OCI-LY7 (cell line): ENCODE data around the gene ELL.

Source experiments
- CTCF ChIP-seq: fragments of 200-600 bp; sonication (generic); conservative IDR thresholded peaks from 2 replicates; pipeline ENCODE4 v1.5.1; 2014; ENCODE audit warnings: mild to moderate bottlenecking, antibody characterized with exemption, low read length, moderate library complexity, mixed read lengths
- EZH2phosphoT487 ChIP-seq: fragments of 200-600 bp; sonication (generic); IDR thresholded peaks from 2 replicates; pipeline ENCODE4 v1.6.1; 2018; ENCODE audit warnings: low read depth, borderline replicate concordance, mild to moderate bottlenecking, mixed run types, antibody characterized with exemption, low read length, moderate library complexity, mixed read lengths

GRCh38 chr19:18457483-18458331, 64.2 kb downstream of the ELL start:
- TF ChIP-seq EZH2phosphoT487 (no peak), CTCF (no peak)
